ENCODE data around the gene TRAPPC10.

DNA sequence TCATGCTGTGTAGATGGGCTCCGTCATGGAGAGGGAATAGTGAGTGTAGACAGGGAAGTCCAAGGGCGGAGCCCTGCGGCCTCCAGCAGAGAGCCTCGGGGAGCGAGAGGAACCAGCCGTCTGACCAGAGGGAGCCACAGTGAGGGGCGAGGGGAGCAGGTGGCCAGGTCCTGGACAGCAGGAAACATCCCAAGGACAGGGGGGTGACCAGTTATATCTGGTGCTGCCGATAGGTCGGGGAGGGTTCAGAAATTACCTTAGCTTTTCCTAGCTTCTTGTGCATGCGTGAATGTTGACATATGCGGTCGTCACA lies 46.5 kb downstream of the TRAPPC10 start:
- TF ChIP-seq, protein P1, sequence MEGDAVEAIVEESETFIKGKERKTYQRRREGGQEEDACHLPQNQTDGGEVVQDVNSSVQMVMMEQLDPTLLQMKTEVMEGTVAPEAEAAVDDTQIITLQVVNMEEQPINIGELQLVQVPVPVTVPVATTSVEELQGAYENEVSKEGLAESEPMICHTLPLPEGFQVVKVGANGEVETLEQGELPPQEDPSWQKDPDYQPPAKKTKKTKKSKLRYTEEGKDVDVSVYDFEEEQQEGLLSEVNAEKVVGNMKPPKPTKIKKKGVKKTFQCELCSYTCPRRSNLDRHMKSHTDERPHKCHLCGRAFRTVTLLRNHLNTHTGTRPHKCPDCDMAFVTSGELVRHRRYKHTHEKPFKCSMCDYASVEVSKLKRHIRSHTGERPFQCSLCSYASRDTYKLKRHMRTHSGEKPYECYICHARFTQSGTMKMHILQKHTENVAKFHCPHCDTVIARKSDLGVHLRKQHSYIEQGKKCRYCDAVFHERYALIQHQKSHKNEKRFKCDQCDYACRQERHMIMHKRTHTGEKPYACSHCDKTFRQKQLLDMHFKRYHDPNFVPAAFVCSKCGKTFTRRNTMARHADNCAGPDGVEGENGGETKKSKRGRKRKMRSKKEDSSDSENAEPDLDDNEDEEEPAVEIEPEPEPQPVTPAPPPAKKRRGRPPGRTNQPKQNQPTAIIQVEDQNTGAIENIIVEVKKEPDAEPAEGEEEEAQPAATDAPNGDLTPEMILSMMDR (IDR thresholded peaks at IDR 0.05), result no peak
- no peak for TF ChIP-seq POLR2A (IDR thresholded peaks at IDR 0.05)
